ENCODE measurements around the gene CCDC33. TPM values are rescaled to one million over a fixed set of nuclear protein-coding genes. Genes with fewer than 3 reads are reported as not detected.
A peak's percentile ranks its signal among the peaks of the same experiment; 100 is the strongest.

Gene CCDC33
- total RNA-seq, 4 donors from 2014 or later = not detected

DNA sequence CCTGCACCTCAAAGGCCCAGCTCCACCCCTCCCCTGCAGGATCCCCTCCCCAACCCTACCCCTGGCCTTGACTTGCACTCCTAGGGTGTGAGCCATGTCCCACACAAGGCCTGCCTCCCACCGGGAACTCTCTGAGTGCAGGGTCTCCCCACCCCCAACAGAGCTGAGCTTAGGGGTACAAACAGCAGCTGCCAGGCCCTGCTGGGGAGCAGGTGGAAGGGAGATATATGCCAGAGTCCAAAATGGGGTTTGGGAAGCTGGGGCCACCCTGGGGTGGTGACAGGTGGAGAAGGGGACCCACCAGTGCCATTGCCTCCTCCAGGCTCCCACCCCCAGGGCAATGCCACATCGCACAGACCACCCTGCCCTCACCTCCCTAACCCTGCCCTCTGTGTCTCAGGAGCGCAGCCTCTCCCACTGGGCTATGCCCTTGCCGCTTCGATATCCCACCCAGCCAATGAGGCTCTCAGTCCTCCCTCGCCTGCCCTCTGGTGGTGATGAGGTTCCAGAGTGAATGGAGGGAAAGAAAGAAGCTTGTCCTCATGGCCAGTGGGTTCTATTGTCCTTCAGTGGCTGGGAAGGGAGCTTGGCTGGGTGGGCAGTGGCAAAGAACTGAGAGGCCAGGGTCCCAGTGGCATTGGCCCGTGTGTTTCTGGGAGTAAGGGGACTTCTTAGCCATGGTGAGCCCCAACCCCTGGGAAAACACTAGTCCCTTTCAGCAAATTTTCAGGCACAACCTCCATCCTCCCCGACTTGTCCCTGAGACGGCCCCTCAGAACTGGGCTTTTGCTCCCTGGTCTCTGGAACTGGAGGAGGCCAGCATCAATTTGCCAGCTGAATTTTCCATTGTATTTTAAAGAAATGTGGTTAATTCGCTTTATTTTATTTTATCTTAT is 84.5 kb downstream of the CCDC33 start:
- H3K4me1 ChIP-seq = peaks cover 0 to 50% (median 30%) of the 10 kb centered on the region in 4 donors
- TF ChIP-seq, protein P1, sequence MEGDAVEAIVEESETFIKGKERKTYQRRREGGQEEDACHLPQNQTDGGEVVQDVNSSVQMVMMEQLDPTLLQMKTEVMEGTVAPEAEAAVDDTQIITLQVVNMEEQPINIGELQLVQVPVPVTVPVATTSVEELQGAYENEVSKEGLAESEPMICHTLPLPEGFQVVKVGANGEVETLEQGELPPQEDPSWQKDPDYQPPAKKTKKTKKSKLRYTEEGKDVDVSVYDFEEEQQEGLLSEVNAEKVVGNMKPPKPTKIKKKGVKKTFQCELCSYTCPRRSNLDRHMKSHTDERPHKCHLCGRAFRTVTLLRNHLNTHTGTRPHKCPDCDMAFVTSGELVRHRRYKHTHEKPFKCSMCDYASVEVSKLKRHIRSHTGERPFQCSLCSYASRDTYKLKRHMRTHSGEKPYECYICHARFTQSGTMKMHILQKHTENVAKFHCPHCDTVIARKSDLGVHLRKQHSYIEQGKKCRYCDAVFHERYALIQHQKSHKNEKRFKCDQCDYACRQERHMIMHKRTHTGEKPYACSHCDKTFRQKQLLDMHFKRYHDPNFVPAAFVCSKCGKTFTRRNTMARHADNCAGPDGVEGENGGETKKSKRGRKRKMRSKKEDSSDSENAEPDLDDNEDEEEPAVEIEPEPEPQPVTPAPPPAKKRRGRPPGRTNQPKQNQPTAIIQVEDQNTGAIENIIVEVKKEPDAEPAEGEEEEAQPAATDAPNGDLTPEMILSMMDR (IDR thresholded peaks at IDR 0.05) = peak; percentile 29 to 74 (median 52)
- TF ChIP-seq POLR2A (IDR thresholded peaks at IDR 0.05) = no peak
- peak; percentile 53 to 76 for DNase-seq (ENCODE audit: low spot score in 2 of 2)
- 52 to 60% methylated on average over 9 to 10 of the region's 10 CpGs for WGBS, 2 donors
- no peaks in the 10 kb centered on the region for H3K27me3 ChIP-seq
- H3K9me3 ChIP-seq = no peaks in the 10 kb centered on the region
- H3K4me3 ChIP-seq = no peak overlapping the region
- no peaks in the 10 kb centered on the region for H3K36me3 ChIP-seq
- no peak overlapping the region for H3K27ac ChIP-seq

DNA sequence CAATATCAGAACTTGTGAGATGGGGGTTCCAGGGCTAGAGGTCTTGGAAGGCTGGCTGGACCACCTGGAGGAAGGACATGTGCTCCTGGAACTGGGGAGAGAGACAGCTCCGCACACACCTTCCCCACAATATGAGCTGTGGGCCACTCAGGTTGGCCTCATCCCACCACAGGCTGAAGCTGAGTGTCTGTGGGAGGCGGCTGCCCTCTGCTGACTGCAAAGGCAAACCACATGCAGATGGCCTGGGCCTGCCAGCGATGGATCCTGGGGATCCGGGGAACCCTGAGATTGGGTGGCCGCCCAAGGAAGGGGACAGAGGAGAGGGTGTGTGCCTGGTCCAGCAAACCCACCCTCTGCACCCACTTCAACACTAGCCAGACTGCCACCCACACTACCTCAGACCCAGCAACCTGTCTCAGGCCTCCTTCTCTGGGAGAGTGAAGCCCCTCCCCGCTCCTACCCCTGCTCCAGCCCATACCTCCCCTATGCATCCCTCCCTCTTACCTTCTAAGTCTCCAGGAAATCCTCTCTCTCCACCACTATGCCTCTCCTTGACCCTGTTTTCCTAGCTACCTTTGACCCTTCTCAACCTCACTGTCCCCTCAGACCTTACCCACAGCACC is 86.5 kb downstream of the CCDC33 start:
- Histone ChIP-seq H3K36me3 (no peaks in the 10 kb centered on the region), H3K9me3 (no peaks in the 10 kb centered on the region), H3K4me3 (no peak overlapping the region), H3K4me1 (peaks cover 0 to 29% (median 14%) of the 10 kb centered on the region in 4 donors), H3K27me3 (no peaks in the 10 kb centered on the region), H3K27ac (no peak overlapping the region)
- TF ChIP-seq EP300 (IDR thresholded peaks at IDR 0.05) = no peak
- TF ChIP-seq, protein P1 (IDR thresholded peaks at IDR 0.05) = peak; percentile 72 to 89 (median 78)
- WGBS, 2 donors = 22 to 39% methylated on average over 4 to 6 of the region's 6 CpGs
- DNase-seq (ENCODE audit: low spot score in 2 of 2) = peak; percentile 48 to 74

DNA sequence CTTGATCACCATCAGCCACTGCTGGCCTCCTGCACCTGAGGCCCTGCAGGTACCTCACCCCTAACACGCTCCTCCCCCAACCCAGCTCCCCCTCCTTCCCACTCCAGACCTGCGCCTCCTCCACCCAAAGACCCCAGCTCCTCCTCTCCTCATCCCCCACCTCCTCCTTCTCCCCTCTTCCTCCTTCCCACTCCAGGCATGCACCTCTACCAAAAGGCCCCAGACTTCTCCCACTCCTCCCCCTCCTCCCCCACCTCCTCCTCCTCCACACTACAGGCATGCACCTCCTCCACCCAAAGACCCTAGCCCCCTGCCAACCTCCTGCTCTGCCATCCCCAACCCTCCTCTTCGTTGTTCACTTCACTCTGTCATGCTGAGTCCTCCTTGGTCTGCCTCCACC is 88.6 kb downstream of the CCDC33 start:
- TF ChIP-seq EP300 (IDR thresholded peaks at IDR 0.05) (no peak), POLR2A (IDR thresholded peaks at IDR 0.05) (no peak)
- TF ChIP-seq, protein P1 (IDR thresholded peaks at IDR 0.05) = no peak
- Histone ChIP-seq H3K27me3 (no peaks in the 10 kb centered on the region), H3K4me1 (peaks cover 0 to 9% (median 4%) of the 10 kb centered on the region in 4 donors), H3K36me3 (no peaks in the 10 kb centered on the region), H3K4me3 (no peak overlapping the region), H3K9me3 (no peaks in the 10 kb centered on the region), H3K27ac (no peak overlapping the region)
- WGBS, 2 donors = 73 to 76% methylated on average over 3 of the region's 3 CpGs
- DNase-seq (ENCODE audit: low spot score in 2 of 2) = no peak

DNA sequence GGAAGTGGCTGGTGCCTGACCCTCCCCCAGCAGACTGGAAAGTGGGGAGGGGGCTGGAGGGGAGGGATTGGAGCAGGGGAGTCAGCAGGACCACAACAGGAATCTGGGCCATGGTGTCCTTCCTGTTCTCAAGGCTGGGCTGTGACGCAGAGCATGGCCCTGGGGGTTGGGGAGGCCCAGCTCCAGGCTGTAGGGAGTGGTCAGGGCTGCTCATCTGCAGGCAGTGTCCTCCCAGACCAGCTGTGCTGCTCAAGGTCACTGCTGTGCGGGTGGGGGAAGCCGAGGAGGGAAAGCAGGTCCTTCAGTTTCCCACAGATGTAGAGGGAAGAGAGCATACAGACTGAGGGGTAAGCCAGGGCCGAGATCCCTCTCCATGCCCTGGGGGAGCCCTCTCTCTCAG is 90.6 kb downstream of the CCDC33 start:
- Histone ChIP-seq H3K4me1 (no peaks in the 10 kb centered on the region), H3K36me3 (no peaks in the 10 kb centered on the region), H3K9me3 (no peaks in the 10 kb centered on the region), H3K4me3 (no peak overlapping the region), H3K27me3 (no peaks in the 10 kb centered on the region), H3K27ac (no peak overlapping the region)
- 37 to 52% methylated on average over 4 of the region's 4 CpGs for WGBS, 2 donors
- no peak for DNase-seq (ENCODE audit: low spot score in 2 of 2)
- TF ChIP-seq POLR2A (IDR thresholded peaks at IDR 0.05) = no peak
- no peak for TF ChIP-seq EP300 (IDR thresholded peaks at IDR 0.05)
- TF ChIP-seq, protein P1 (IDR thresholded peaks at IDR 0.05) = no peak

DNA sequence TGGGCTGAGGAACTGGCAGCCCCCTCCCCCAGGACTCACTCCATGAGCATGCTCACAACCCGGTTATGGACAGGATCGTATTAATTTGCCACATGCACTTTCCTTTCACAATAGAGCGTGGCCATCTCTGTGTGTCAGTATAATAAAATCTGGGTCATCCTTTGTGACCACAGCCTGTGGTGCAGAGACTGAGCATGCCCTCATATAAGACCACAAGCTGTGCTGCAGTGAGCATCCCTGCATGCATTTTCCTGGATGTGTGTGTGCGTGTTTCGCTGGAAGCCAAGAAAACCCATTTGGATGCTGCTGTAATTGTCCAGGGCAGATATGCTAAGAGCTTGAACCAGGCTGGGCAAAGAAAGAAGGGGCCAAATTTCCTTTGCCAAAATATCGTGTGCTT is 91.6 kb downstream of the CCDC33 start:
- no peaks in the 10 kb centered on the region for H3K27me3 ChIP-seq
- WGBS, 2 donors = 64 to 69% methylated on average over 6 of the region's 6 CpGs
- no peak for TF ChIP-seq EP300 (IDR thresholded peaks at IDR 0.05)
- no peak for TF ChIP-seq POLR2A (IDR thresholded peaks at IDR 0.05)
- TF ChIP-seq, protein P1 (IDR thresholded peaks at IDR 0.05) = no peak
- DNase-seq (ENCODE audit: low spot score in 2 of 2) = no peak
- no peaks in the 10 kb centered on the region for H3K36me3 ChIP-seq
- no peaks in the 10 kb centered on the region for H3K4me1 ChIP-seq
- no peak overlapping the region for H3K27ac ChIP-seq
- H3K9me3 ChIP-seq = no peaks in the 10 kb centered on the region
- no peak overlapping the region for H3K4me3 ChIP-seq
